Hematopoietic multipotent progenitor cell treated with erythropoietin and hydrocortisone succinate and interleukin-3 and kit ligand, for 4 days (in vitro differentiated cells): Measurements from ENCODE around the gene ATXN2.
"Not testable (repeated sequence)": the region's sequence is repeated elsewhere in the genome, so short reads cannot be mapped to it uniquely, and the experiment has no call there.

Experiments
- DNase-seq: peaks from one replicate; pipeline ENCODE4 v3.0.0-alpha.2; 2015

ATXN2 gene

DNA sequence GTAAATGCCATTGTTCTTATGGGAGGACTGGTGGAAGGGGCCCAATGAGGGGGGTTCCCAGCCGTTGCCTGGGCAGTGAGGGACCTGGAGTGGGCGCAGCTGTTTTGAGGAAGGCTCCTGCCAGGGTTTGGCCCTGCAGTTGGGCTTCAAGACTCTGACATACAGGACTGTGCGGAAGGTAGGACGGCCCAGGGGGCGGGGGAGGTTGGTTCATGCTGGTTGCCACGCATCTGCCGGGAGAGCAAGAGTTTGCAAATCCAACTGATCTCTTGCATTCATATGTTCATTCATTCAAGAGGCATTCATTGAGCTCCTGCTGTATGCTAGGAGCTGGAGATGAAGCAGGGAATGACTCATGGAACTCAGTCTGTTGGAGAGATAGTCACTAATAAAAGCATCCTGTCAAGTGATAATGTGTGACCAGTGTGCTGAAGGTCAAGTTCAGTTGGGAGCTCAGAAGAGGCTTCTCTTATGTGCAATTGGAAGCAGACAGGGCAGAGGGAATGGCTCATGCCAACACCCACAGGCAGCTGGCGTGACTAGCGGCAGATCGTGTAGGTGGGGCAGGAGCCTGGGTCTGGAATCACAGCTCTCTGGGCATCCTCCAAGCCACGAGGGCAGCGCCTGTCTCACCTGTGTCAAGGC lies 185.6 kb downstream of the ATXN2 start:
- no peak for DNase-seq

DNA sequence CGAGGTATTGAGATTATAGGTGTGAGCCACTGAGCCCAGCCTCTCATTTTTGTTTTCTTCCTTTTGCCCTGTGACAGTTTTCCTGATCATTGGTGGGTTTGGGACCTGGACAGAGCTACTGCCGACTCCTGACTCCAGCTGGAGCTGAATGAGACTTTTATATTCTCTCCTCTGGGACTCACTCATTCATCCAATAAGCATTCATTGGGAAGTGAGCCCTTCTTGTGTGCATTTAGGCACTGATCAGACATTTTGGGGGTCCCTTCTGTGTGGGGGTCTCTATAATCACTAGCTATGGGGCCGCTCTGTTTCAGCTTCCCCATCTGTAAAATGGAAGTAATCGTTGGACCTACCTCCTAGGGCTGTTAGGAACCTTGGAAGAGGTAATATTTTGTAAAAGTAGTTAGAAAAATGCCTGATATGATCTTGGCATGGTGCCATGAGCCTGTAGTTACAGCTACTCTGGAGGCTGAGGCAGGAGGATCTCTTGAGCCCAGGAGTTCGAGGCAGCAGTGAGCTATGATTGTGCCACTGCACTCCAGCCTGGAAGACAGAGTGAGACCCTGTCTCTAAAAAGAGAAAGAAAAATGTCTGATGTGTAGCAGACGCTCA lies 186.2 kb downstream of the ATXN2 start:
- DNase-seq: peak; percentile 57

DNA sequence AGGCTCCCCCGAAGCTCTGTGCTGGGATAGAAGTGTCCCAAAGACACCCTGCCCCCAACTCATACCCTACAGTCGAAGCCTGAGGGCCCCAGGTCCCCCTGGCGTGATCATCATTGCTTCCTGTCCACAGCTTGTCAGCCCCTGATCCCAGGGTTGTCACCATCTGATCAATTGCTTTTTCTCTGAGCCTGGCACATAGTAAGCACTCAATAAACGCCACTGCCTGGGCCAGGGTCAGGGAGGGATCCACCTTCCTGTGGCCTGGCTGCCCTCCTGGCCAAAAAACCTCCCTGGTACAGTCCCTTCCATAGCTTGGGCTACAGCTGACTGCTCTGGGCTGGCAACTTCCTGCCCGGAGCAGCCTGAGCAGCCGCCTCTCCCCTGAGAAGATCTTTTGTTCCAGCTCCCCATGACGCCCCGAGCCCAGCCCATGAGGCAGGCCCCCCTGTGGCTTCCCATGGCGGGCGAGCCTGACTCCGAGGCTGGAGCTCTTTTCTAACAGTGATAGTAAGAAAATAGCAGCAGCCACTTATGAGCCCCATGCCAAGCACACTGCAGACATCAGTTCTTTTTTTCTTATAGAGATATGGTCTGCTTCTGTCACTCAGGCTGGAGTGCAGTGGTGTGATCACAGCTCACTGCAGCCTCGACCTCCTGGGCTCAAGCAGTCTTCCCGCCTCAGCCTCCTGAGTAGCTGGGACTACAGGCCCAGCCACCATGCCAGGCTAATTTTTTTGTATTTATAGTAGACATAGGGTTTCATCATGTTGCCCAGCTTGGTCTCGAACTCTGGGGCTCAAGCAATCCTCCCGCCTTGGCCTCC lies 186.9 kb downstream of the ATXN2 start:
- DNase-seq: peak; percentile 64

DNA sequence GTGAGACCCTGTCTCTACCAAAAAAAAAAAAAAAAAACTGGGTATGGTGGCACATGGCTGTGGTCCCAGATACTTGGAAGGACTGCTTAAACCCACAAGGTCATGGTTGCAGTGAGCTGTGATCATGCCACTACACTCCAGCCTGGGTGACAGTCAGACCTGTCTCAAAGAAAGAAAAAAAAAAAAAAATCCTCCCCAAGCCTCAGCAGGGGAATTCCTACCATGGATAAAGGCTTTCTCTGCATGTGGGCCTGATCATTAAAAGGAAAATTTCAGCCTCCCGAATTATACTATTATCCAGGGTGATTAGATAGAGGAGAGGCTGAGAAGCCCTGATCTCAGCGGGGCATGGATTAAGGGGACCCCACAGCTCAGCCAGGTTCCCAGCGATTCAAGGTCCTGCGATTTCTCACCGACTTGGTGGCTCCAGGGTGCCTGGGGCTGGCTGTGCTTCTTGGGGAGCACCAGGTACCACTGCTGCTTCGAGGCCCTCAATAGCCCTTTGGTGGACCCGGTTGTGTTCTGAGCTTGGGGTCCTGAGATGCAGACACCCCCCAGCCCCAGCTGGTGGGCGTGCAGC lies 187.8 kb downstream of the ATXN2 start:
- peak; percentile 51 for DNase-seq

DNA sequence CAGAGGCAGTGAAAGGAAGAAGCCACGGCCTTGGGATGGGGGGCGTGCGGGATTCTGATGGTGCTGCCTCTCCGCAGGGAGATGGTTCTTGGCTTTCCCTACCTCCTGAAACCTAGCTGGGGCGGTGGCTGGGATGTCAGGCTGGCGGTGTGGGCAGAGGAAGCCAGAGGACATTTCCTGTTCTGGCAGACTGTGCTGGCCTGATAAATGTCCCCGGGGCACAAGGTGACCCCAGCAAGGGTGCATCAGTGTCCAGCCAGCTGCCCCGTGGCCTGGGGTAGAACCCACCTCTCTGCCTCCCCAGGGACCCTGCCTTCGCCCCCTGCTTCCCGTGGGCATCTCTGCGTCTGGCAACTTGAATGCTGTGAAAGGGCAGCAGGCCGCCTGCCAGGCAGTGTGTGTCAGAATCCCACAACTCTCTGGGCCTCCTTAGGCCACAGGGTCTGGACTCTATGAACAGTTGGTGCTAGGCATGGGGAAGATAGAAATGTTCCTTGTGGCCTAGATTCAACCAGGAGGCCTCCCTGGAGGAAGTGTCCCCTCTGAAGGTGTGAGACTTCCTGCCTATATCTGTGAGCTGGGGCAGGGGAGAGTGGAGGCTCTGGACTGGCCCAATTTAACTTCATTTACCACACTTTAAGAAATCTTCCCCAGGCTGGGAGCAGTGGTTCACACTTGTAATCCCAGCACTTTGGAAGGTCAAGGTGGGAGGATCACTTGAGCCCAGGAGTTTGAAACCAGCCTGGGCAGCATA lies 188.5 kb downstream of the ATXN2 start:
- peak; percentile 47 for DNase-seq

DNA sequence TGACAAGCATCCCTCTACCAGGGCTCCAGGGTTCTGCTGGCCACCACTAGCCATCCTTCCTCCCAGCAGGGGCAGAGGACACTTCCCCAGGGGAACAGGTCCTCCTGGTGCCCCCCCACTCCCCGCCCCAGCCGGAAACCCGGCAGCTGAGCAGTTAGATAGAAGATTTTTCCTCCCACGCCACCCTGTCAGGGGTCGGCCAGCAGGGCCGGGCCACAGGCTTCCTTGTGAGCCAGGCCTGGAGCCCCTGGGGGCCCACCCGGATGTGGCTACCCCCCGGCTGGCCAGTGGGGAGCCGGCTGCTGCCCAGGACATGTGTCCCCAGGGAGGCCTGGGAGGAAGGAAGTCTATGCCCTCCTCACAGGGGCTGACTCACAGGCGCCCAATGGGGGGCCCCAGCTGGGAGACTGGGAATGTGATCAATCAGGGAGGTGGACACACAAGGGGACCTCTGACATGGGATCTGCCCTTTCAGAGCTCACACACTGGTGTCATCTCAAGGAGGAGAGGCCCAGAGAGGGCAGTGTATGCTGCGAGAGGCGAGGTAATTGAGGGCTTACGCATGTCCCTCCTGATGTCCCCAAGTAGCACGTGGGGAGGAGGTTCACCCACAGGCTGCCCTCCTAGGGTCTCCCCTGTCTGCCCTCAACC lies 189.2 kb downstream of the ATXN2 start:
- peak; percentile 89 for DNase-seq

DNA sequence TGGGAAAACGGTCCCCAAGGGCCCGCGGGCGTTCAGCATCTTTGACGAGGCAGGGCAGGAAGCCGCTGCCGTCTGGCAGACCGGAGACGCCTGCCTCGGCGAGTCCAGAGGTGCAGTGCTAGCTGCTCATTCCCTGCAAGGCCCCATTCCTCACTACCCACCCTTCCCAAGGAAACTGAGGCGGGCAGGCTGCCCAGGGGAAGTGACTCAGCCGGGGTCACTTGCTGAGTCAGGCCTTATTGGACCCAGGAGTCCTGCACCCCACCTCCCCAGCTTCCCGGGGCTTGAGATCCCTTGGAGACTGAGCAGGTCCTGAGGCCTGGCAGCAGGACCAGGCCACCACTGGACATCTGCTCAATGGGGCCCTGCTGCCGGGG lies 189.7 kb downstream of the ATXN2 start:
- DNase-seq: peak; percentile 54

DNA sequence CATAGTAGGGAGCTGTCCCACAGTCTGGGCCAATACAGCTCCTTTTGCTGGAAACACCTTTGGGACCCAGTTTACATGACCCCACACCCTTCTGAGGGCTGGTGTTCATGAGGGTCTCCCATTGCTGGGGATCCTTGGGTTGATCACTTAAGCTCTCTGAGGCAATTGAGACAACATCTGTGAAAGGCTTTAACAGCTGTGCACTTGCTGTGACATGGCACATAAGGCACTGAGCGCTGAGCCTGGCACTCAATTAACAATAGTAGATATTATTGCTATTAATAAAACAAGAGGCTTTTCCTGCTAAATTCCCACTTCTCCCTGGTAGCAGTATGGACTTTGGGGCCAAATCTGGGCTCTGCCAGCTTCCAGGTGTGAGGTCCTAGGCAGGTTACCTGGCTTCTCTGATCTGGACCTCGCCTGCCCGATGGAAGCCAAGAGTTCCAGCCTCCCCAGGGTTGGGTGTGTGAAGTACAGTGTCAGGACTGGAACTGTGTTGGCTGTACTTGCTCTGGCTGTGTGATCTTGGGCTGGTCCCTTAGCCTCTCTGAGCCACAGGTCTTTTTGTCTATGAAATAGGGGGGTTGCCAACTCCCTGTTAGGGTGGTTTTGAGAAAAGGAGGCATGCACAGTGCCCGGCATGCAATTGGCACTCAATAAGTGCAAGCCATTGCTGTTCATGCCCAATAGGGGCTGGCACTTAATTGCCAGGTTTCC lies 190.3 kb downstream of the ATXN2 start:
- DNase-seq: peak; percentile 38

DNA sequence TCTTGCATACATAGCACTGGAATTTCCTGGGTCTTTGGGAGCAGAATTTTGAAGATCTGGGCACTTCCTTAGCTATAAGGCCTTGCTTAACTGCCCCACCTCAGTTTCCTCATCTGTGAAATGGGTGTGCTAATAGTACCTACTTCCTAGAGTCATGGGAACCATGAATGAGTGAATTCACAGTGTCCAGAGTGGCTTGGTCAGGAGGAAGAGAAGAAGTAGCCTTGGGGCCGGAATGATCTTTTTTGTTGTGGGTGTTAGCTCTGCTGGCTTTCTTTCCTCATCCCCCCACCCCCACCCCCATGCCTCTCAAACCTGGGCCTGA lies 191.0 kb downstream of the ATXN2 start:
- DNase-seq: no peak

DNA sequence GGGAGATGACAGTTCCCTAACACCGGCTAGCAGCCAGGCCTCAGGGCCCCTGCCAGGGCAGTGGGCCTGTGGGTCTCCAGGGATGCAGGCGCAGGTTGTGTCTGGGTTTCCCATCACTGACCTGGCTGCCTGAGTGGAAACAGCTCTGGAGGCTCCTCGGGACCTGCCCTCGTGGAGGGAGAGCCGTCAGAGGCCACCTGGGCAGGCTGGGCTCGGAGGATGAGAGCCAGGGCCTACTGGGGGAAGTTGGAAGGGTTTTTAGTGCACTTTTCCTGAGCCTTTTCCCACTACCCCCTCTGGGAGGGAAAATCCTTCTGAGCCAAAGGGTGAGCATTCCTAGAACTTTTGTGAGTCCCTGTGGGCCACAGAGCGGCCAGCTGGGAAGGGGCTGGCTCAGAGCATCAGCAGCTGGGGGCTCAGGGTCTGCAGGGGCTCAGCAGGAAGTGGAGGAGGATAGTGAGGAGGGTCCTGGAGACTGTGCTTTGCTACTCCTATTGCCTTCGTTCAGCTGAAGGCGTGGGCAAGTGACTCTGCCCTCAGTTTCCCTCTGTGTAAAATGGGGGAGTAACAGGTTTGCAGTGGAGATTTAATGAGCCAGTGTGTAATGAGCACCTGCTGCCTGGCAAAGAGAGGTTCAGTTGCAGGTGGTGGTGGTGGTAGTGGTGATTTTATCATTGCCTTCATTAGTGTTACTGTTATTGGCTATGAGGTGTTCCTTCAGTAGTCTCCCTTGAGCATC lies 191.6 kb downstream of the ATXN2 start:
- DNase-seq: no peak

DNA sequence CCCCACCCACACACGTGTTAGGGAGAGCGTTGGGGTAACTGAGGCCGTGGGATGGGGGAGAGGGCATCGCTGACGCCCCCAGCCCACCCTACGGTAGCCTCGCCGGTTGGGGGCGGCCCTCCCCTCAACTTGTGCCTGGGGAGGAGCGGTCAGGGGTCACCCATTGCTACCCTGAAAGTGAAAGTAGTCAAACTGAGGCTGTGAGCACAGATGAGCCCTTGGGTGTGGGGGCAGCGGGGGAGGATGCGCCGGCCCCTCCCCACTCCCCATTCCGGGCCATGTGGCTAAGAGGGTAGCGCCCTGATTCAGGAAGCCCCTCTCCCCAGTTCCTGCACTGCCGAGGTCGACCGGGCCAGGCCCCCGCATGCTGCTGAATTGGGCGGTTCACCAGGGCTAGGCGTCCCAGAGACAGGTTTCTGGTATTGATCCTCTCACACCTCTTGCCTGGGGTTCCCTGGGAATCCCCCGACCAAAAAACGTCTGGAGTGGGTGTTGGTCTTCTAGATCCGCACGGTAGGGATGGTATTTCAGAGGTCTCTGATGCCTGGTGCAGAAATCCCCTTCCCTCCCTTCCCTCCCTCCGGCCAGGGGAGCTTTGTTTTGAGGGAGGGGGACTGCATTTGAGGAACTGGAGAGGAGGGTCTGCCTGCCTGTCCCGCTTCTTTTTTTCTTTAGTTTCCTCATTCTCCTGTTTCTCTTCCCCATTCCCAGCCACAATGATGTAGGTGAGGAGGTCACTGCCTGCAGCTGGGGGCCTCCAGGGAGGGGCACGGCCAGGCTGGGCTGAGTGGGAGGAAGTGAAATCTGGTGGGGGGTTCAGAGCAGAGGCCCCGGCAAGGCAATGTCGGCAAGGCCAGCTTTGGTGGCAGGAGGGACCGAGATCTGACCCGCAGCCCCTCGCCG lies 192.4 kb downstream of the ATXN2 start:
- peak; percentile 35 for DNase-seq

DNA sequence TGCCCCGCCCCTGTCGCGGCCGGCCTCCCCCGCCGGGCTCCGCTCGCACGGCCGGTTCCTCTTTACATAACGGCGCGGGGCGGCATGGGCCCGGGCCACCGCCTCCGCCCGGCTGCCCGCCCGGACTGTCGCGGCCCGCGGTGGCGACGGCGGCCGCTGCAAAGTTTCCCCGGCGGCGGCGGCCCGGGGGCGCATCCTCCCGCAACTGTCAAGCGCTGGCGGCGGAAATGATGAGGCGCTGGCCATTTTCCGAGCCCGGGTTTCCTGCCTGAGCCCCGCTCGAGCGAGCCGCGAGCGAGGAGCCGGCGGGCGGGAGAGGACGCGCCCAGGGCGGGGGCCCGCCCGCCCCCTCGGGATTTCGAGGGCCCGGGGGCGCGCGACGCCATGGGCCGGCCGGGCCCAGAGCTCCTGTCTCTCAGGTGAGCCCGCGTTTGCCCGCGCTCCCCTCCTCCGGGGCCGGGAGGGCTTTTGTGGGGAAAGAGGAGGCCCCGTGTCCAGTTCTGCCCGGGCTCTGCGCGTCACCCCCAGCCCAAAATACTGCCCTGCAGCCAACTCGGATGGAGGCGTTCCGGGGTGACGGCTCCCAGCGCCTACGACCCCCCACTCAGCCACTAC lies 193.1 kb downstream of the ATXN2 start, which contains the start of gene SH2B3:
Gene SH2B3 (plus strand): TSS at position 65 of the 615 bp plus-strand sequence. CDS start 12,223 bp downstream, outside the sequence.
- DNase-seq: no peak

DNA sequence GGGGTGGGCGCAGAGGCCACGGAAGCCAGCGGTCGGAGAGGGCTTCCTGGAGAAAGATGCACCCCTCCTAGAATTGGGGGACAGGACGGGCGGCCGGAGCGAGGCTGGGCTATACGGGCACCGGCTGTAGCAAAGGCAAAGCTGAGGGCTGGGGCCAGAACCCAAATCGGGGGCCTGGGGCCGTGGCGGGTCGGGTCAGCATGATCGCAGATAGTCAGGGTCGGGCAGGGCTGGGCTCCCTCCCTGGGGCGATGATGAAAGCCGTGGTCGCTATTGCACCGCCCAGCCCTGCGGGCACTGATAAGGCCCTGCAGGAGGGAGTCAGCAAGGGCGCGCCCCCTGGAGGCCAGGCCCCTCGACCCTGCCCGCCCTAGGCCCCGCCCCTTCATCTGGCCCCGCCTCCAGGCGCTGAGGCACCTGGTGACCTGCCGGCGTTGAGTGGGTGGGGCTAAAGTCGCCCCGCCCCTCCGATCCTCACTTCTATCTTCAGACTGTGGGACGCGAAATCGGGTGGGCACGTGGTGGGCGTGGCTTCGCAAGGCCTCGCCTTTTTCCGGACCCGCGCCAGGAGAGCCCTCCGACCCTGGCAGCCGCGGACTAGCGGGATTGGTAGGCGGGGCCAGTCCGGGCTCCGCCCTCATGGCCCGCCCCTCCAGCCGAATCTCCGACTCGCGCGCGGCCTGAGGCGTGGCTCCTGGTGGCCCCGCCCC lies 193.8 kb downstream of the ATXN2 start:
- peak; percentile 99 for DNase-seq

DNA sequence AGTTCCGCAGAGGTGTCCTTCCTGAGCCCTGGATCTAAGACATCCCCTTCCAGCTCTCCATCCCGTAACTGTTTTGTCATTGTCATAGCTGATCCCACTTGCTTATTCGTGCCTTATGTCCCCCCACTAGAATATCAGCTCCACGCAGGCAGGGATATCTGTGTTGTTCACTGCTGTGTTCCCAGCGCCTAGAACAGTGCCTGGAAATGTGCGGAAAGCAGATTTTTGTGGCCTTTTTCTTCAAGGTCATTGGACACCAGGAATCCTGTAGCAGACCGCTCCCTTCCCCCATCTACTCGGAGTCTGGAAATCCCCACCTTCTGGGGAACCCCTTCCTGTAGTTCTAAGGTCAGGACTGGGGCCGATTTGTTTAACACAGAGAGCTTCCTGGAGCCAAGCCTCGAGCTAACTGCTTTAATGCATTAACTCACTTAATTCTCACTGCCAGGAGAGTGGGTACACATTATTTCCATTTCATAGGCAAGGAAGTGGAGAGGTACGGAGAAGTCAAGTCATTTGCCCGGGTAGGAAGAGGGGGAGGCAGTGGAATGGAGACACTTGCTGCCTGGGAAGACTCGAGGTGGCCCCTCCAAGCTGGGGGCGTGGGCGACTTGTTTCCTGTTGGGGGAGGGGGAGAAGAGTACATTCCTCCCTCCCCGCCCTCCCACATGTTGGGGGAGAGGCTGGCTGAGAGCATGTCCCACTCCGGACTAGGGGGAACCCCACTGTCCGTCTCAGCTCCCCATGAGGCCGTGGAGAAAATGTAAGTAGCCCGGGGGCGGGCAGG lies 194.6 kb downstream of the ATXN2 start:
- DNase-seq: peak; percentile 86

DNA sequence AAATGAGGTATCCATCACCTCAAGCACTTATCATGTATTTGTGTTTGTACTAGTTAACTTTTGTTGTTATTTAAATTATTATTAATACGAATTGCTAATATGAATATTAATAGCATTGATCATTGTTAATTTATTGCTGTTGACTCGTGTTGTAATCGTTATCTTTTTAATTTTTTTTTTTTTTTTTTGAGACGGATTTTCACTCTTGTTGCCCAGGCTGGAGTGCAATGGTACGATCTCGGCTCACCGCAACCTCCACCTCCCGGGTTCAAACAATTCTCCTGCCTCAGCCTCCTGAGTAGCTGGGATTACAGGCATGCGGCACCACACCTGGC lies 196.7 kb downstream of the ATXN2 start:
- not testable (repeated sequence) for DNase-seq
